Osteocyte (in vitro differentiated cells): ENCODE results near the gene VAV3. TPM values are rescaled to one million over a fixed set of nuclear protein-coding genes. Genes with fewer than 3 reads are reported as not detected.

ENCODE experiments used
- DNase-seq: peaks from one replicate; pipeline ENCODE4 v3.0.0; 2021; ENCODE audit warnings: mixed read lengths; ENCODE audit not compliant: unreplicated experiment; ENCODE audit errors: extremely low spot score
- H3K27ac Mint-ChIP-seq: one replicate; pipeline ENCODE4 v1.8.0; 2021; ENCODE audit warnings: mild to moderate bottlenecking, mixed read lengths; ENCODE audit not compliant: unreplicated experiment
- H3K27me3 Mint-ChIP-seq: one replicate; pipeline ENCODE4 v1.8.0; 2021; ENCODE audit warnings: mixed read lengths; ENCODE audit not compliant: unreplicated experiment
- H3K36me3 Mint-ChIP-seq: one replicate; pipeline ENCODE4 v1.8.0; 2021; ENCODE audit warnings: mixed read lengths; ENCODE audit not compliant: unreplicated experiment
- H3K4me1 Mint-ChIP-seq: one replicate; pipeline ENCODE4 v1.8.0; 2021; ENCODE audit warnings: mixed read lengths; ENCODE audit not compliant: unreplicated experiment
- H3K4me3 Mint-ChIP-seq: one replicate; pipeline ENCODE4 v1.8.0; 2021; ENCODE audit warnings: mild to moderate bottlenecking, moderate library complexity, mixed read lengths; ENCODE audit not compliant: unreplicated experiment
- H3K9me3 Mint-ChIP-seq: one replicate; pipeline ENCODE4 v1.8.0; 2021; ENCODE audit warnings: mixed read lengths; ENCODE audit not compliant: unreplicated experiment
- CTCF ChIP-seq: fragments of 200-600 bp; sonication (generic); IDR thresholded peaks from 2 replicates; pipeline ENCODE4 v1.5.0; 2021; ENCODE audit warnings: antibody characterized with exemption, mild to moderate bottlenecking, moderate library complexity
- total RNA-seq: library from RNA; stranded (reverse); gene quantifications from 2 replicates; pipeline ENCODE4 v1.2.1, GENCODE V29; 2021

Gene VAV3
- total RNA-seq, 1 donor from 2014 or later: not detected

- H3K4me3 Mint-ChIP-seq: no peak overlapping the region
- peaks cover 8% of the 10 kb centered on the region for H3K27me3 Mint-ChIP-seq
- H3K4me1 Mint-ChIP-seq: no peaks in the 10 kb centered on the region
- TF ChIP-seq CTCF: no peak
- DNase-seq: no peak
- no peaks in the 10 kb centered on the region for H3K36me3 Mint-ChIP-seq
- H3K27ac Mint-ChIP-seq: no peak overlapping the region
- H3K9me3 Mint-ChIP-seq: no peaks in the 10 kb centered on the region
Observed at GRCh38 chr1:107879927-107880326, 85.1 kb downstream of the VAV3 start.

GRCh38 chr1:107879346-107879745, 85.6 kb downstream of the VAV3 start:
- Mint-ChIP-seq H3K9me3 (no peaks in the 10 kb centered on the region), H3K36me3 (no peaks in the 10 kb centered on the region), H3K27me3 (peaks cover 8% of the 10 kb centered on the region), H3K27ac (no peak overlapping the region), H3K4me1 (no peaks in the 10 kb centered on the region), H3K4me3 (no peak overlapping the region)
- no peak for TF ChIP-seq CTCF
- DNase-seq: no peak

DNA sequence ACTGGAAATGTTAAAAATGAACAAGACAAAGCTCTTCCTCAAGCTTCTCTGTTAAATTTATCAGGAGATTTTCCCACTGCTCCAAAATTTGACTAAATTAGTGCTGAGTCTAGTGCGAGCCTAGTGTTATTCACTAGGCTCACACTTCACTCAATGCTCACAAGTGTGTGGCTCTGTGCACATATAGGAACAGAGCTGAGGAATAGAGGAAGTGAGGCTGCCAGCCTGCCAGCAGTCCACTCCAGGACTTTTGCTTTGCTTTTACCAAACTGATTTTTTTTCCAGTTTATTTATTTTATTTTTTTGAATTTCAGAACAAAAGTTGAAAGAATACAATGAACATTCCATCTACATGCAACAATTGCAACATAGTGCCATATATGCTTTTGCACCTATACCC, 87.2 kb downstream of the VAV3 start:
- H3K4me3 Mint-ChIP-seq: no peak overlapping the region
- no peak for TF ChIP-seq CTCF
- no peaks in the 10 kb centered on the region for H3K9me3 Mint-ChIP-seq
- no peak for DNase-seq
- peaks cover 8% of the 10 kb centered on the region for H3K27me3 Mint-ChIP-seq
- no peak overlapping the region for H3K27ac Mint-ChIP-seq
- no peaks in the 10 kb centered on the region for H3K36me3 Mint-ChIP-seq
- no peaks in the 10 kb centered on the region for H3K4me1 Mint-ChIP-seq

DNA sequence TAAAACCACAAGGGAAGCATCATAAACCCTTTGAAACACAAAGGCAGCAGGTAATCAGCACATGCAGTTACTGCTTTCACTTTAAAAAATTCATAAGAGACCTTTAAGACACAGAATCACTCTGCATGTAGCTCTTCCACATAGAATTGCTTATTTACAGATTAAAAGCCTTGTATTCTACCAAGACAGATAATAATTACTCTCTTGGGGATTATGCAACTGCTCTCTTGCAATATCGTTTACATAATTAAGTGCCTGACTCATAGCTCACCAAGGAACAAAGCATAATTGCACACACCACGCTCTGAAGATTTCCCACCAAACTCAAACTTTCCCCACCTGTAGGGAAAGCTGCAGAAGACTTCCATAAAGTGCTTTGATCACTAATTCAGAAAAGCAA, 87.9 kb downstream of the VAV3 start:
- no peaks in the 10 kb centered on the region for H3K9me3 Mint-ChIP-seq
- peaks cover 8% of the 10 kb centered on the region for H3K27me3 Mint-ChIP-seq
- H3K4me3 Mint-ChIP-seq: no peak overlapping the region
- no peak for DNase-seq
- no peak overlapping the region for H3K27ac Mint-ChIP-seq
- no peaks in the 10 kb centered on the region for H3K4me1 Mint-ChIP-seq
- no peaks in the 10 kb centered on the region for H3K36me3 Mint-ChIP-seq
- no peak for TF ChIP-seq CTCF

- H3K36me3 Mint-ChIP-seq: no peaks in the 10 kb centered on the region
- H3K27me3 Mint-ChIP-seq: peaks cover 8% of the 10 kb centered on the region
- H3K4me3 Mint-ChIP-seq: no peak overlapping the region
- H3K9me3 Mint-ChIP-seq: no peaks in the 10 kb centered on the region
- no peak for DNase-seq
- H3K27ac Mint-ChIP-seq: no peak overlapping the region
- no peaks in the 10 kb centered on the region for H3K4me1 Mint-ChIP-seq
- TF ChIP-seq CTCF: no peak
Observed at GRCh38 chr1:107875689-107876088, 89.3 kb downstream of the VAV3 start.
